ENCODE data around the gene POLDIP3.

POLDIP3 gene

GRCh38 chr22:42641801-42642413 is 27.2 kb upstream of the POLDIP3 start:
- no peak for DNase-seq

GRCh38 chr22:42639541-42640241 is 25.0 kb upstream of the POLDIP3 start:
- no peak for DNase-seq

GRCh38 chr22:42637555-42637954 is 22.9 kb upstream of the POLDIP3 start:
- DNase-seq: no peak

- no peak for DNase-seq
Observed at GRCh38 chr22:42636506-42636905, 21.8 kb upstream of the POLDIP3 start.

GRCh38 chr22:42635531-42635930 is 20.8 kb upstream of the POLDIP3 start:
- DNase-seq: peak; percentile 74

- DNase-seq: no peak
Observed at GRCh38 chr22:42633013-42633412, 18.3 kb upstream of the POLDIP3 start.

- no peak for DNase-seq
Observed at GRCh38 chr22:42632096-42632495, 17.4 kb upstream of the POLDIP3 start.

GRCh38 chr22:42630901-42631602 is 16.4 kb upstream of the POLDIP3 start:
- peak; percentile 36 for DNase-seq

- DNase-seq: no peak
Observed at GRCh38 chr22:42630211-42630610, 15.5 kb upstream of the POLDIP3 start.

GRCh38 chr22:42627981-42628380 is 13.3 kb upstream of the POLDIP3 start:
- no peak for DNase-seq

GRCh38 chr22:42626951-42627625 is 12.4 kb upstream of the POLDIP3 start:
- DNase-seq: no peak

- DNase-seq: no peak
Observed at GRCh38 chr22:42626431-42626830, 11.7 kb upstream of the POLDIP3 start.

GRCh38 chr22:42625416-42625815 is 10.7 kb upstream of the POLDIP3 start:
- DNase-seq: no peak

- no peak for DNase-seq
Observed at GRCh38 chr22:42624551-42625106, 9.9 kb upstream of the POLDIP3 start.

- no peak for DNase-seq
Observed at GRCh38 chr22:42623756-42624441, 9.2 kb upstream of the POLDIP3 start.

GRCh38 chr22:42623301-42623751 is 8.6 kb upstream of the POLDIP3 start:
- DNase-seq: no peak

- no peak for DNase-seq
Observed at GRCh38 chr22:42622061-42622710, 7.5 kb upstream of the POLDIP3 start.

GRCh38 chr22:42621505-42622002 is 6.9 kb upstream of the POLDIP3 start:
- peak; percentile 76 for DNase-seq

- no peak for DNase-seq
Observed at GRCh38 chr22:42620084-42620483, 5.4 kb upstream of the POLDIP3 start.

GRCh38 chr22:42619261-42620063 is 4.8 kb upstream of the POLDIP3 start:
- DNase-seq: no peak

Measured in T1000 (cell line).